Epithelial cell of esophagus (primary cell): ENCODE results near the gene GSE1.

ENCODE experiments used
- DNase-seq: peaks from one replicate; pipeline ENCODE4 v3.0.0; 2010; ENCODE audit warnings: low read depth
- H3K4me3 ChIP-seq: 2 replicates; pipeline ENCODE4 v1.5.1; 2011; ENCODE audit warnings: mild to moderate bottlenecking, low read length, control low read depth
- CTCF ChIP-seq: IDR thresholded peaks from 2 replicates; pipeline ENCODE4 v1.5.1; 2011; ENCODE audit warnings: low read depth, mild to moderate bottlenecking, low read length, control low read depth, inconsistent platforms; ENCODE audit not compliant: insufficient read depth; ENCODE audit errors: missing control alignments

GSE1 gene

GRCh38 chr16:85570735-85571562 is 42.2 kb upstream of the GSE1 start:
- no peak for TF ChIP-seq CTCF
- no peak overlapping the region for H3K4me3 ChIP-seq
- DNase-seq = no peak

- no peak for TF ChIP-seq CTCF
- H3K4me3 ChIP-seq = no peak overlapping the region
- DNase-seq = no peak
Observed at GRCh38 chr16:85571563-85571812, 41.6 kb upstream of the GSE1 start.

- TF ChIP-seq CTCF = no peak
- no peak for DNase-seq
- no peak overlapping the region for H3K4me3 ChIP-seq
Observed at GRCh38 chr16:85571813-85572619, 41.1 kb upstream of the GSE1 start.

GRCh38 chr16:85573045-85573695 is 40.0 kb upstream of the GSE1 start:
- TF ChIP-seq CTCF = no peak
- DNase-seq = no peak
- H3K4me3 ChIP-seq = no peak overlapping the region

GRCh38 chr16:85573696-85574641 is 39.2 kb upstream of the GSE1 start:
- TF ChIP-seq CTCF = no peak
- DNase-seq = peak; percentile 7
- H3K4me3 ChIP-seq = no peak overlapping the region
